Fibroblast of skin of right biceps (primary cell): ENCODE measurements around the gene TIFAB.
"Not testable (repeated sequence)": the region's sequence is repeated elsewhere in the genome, so short reads cannot be mapped to it uniquely, and the experiment has no call there.

Experiments
- DNase-seq: peaks from one replicate; pipeline ENCODE4 v3.0.0-alpha.2; 2013

Gene TIFAB

GRCh38 chr5:135452321-135453030 lies at the start of gene TIFAB:
Gene TIFAB (minus strand): TSS chr5:135452351. CDS start chr5:135449939, 2,412 bp downstream.
- DNase-seq: no peak

GRCh38 chr5:135498637-135498995 lies 46.5 kb upstream of the TIFAB start:
- no peak for DNase-seq

- DNase-seq: peak; percentile 11
Observed at GRCh38 chr5:135497971-135498636, 46.0 kb upstream of the TIFAB start.

- not testable (repeated sequence) for DNase-seq
Observed at GRCh38 chr5:135495531-135495930, 43.4 kb upstream of the TIFAB start.

- no peak for DNase-seq
Observed at GRCh38 chr5:135494196-135494595, 42.0 kb upstream of the TIFAB start.

GRCh38 chr5:135493406-135494180 lies 41.4 kb upstream of the TIFAB start:
- peak; percentile 77 for DNase-seq

- no peak for DNase-seq
Observed at GRCh38 chr5:135492319-135492626, 40.1 kb upstream of the TIFAB start.

GRCh38 chr5:135491552-135492318 lies 39.6 kb upstream of the TIFAB start:
- DNase-seq: no peak

- no peak for DNase-seq
Observed at GRCh38 chr5:135491038-135491551, 38.9 kb upstream of the TIFAB start.

GRCh38 chr5:135490245-135491037 lies 38.3 kb upstream of the TIFAB start:
- no peak for DNase-seq

GRCh38 chr5:135489466-135490244 lies 37.5 kb upstream of the TIFAB start:
- no peak for DNase-seq

GRCh38 chr5:135488727-135489465 lies 36.7 kb upstream of the TIFAB start:
- peak; percentile 79 for DNase-seq

GRCh38 chr5:135487839-135488514 lies 35.8 kb upstream of the TIFAB start:
- no peak for DNase-seq

- DNase-seq: no peak
Observed at GRCh38 chr5:135487037-135487395, 34.9 kb upstream of the TIFAB start.

GRCh38 chr5:135486131-135487036 lies 34.2 kb upstream of the TIFAB start:
- no peak for DNase-seq

- no peak for DNase-seq
Observed at GRCh38 chr5:135484674-135485086, 32.5 kb upstream of the TIFAB start.

- DNase-seq: no peak
Observed at GRCh38 chr5:135483254-135483653, 31.1 kb upstream of the TIFAB start.

GRCh38 chr5:135482381-135482933 lies 30.3 kb upstream of the TIFAB start:
- DNase-seq: no peak

GRCh38 chr5:135481909-135482311 lies 29.8 kb upstream of the TIFAB start:
- DNase-seq: no peak
